Left forelimb (tissue), 1 donor: ENCODE results near the gene SLX4IP.
"Not testable (repeated sequence)": the region's sequence is repeated elsewhere in the genome, so short reads cannot be mapped to it uniquely, and the experiment has no call there.

Experiments used
- DNase-seq: peaks from one replicate; pipeline ENCODE4 v3.0.0-alpha.2; 2018; ENCODE audit warnings: low spot score

Gene SLX4IP

GRCh38 chr20:10434832-10435812 is at the start of gene SLX4IP:
Gene SLX4IP (plus strand): TSS chr20:10435305. CDS start chr20:10458205, 22,900 bp downstream.
- peak; percentile 90 for DNase-seq

- no peak for DNase-seq
Observed at GRCh38 chr20:10385850-10386544, 49.1 kb upstream of the SLX4IP start.

- no peak for DNase-seq
Observed at GRCh38 chr20:10387686-10388085, 47.4 kb upstream of the SLX4IP start.

GRCh38 chr20:10388597-10388996 is 46.5 kb upstream of the SLX4IP start:
- DNase-seq: no peak

- DNase-seq: no peak
Observed at GRCh38 chr20:10390709-10391108, 44.4 kb upstream of the SLX4IP start.

GRCh38 chr20:10394752-10395151 is 40.4 kb upstream of the SLX4IP start:
- not testable (repeated sequence) for DNase-seq

GRCh38 chr20:10398834-10399369 is 36.2 kb upstream of the SLX4IP start:
- DNase-seq: no peak

GRCh38 chr20:10402938-10403608 is 32.0 kb upstream of the SLX4IP start:
- no peak for DNase-seq

GRCh38 chr20:10404023-10404628 is 31.0 kb upstream of the SLX4IP start:
- no peak for DNase-seq

- DNase-seq: no peak
Observed at GRCh38 chr20:10404959-10405530, 30.1 kb upstream of the SLX4IP start.

GRCh38 chr20:10408108-10408813 is 26.8 kb upstream of the SLX4IP start:
- DNase-seq: no peak

GRCh38 chr20:10411673-10412072 is 23.4 kb upstream of the SLX4IP start:
- DNase-seq: no peak

GRCh38 chr20:10412591-10413408 is 22.3 kb upstream of the SLX4IP start:
- DNase-seq: no peak

GRCh38 chr20:10415013-10415650 is 20.0 kb upstream of the SLX4IP start:
- no peak for DNase-seq

GRCh38 chr20:10417218-10417617 is 17.9 kb upstream of the SLX4IP start:
- not testable (repeated sequence) for DNase-seq

- DNase-seq: no peak
Observed at GRCh38 chr20:10419550-10420133, 15.5 kb upstream of the SLX4IP start.

- no peak for DNase-seq
Observed at GRCh38 chr20:10423735-10424134, 11.4 kb upstream of the SLX4IP start.

- no peak for DNase-seq
Observed at GRCh38 chr20:10427060-10427692, 7.9 kb upstream of the SLX4IP start.
